Testis (tissue), 2 donors: ENCODE results near the gene CYP24A1.

Experiments
- POLR2A ChIP-seq: fragments of 450-650 bp; IDR thresholded peaks from one replicate; pipeline ENCODE4 v1.6.1; 2017; ENCODE audit warnings: antibody characterized with exemption, mild to moderate bottlenecking, moderate library complexity
- TF ChIP-seq, protein P1 (sequence below), 3 experiments: fragments of 450-650 bp in 2 of 3; fragments of 200-600 bp in 1 of 3; sonication (generic) in 1 of 3; IDR thresholded peaks; one replicate each; pipeline ENCODE4 v1.5.1; 2016 to 2019; ENCODE audit warnings: antibody characterized with exemption in 3 of 3, mild to moderate bottlenecking in 2 of 3, moderate library complexity in 1 of 3

DNA sequence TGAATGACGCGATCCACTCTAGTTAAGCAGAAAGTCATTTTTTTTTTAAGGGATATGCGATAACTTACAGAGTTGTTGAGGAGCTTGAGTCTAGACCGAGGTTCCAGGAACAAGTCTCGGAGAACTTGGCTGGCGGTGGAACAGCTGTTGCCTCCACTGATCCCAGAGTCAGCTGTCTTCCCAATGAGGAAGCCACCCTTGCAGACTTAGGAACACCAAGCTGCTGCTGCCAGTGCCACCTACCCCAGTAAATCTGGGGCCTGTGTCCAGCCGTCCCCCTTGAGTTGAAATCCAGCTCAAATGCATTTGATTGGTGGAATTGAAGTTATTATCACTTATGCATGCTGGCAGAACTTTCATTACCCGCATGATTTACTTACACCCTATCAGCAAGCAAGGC is 40.8 kb upstream of the CYP24A1 start:
- TF ChIP-seq, protein P1, sequence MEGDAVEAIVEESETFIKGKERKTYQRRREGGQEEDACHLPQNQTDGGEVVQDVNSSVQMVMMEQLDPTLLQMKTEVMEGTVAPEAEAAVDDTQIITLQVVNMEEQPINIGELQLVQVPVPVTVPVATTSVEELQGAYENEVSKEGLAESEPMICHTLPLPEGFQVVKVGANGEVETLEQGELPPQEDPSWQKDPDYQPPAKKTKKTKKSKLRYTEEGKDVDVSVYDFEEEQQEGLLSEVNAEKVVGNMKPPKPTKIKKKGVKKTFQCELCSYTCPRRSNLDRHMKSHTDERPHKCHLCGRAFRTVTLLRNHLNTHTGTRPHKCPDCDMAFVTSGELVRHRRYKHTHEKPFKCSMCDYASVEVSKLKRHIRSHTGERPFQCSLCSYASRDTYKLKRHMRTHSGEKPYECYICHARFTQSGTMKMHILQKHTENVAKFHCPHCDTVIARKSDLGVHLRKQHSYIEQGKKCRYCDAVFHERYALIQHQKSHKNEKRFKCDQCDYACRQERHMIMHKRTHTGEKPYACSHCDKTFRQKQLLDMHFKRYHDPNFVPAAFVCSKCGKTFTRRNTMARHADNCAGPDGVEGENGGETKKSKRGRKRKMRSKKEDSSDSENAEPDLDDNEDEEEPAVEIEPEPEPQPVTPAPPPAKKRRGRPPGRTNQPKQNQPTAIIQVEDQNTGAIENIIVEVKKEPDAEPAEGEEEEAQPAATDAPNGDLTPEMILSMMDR (IDR thresholded peaks at IDR 0.05) = no peak
- no peak for TF ChIP-seq POLR2A
